ENCODE measurements around the gene ADAMTSL1. TPM values are rescaled to one million over a fixed set of nuclear protein-coding genes. Genes with fewer than 3 reads are reported as not detected.
"Not testable (repeated sequence)": the region's sequence is repeated elsewhere in the genome, so short reads cannot be mapped to it uniquely, and the experiment has no call there.

ADAMTSL1 gene
- total RNA-seq, 1 experiment from 2014 or later = not detected

- no TSS peak for BruUV-seq (replicated peaks)
- POLR2A ChIA-PET = no interaction called here
- Histone ChIP-seq H3K9me3 (ENCODE audit: control insufficient read depth, insufficient read depth, low read depth, low read length) (no peaks in the 10 kb centered on the region), H3K27me3 (ENCODE audit: control insufficient read depth, insufficient read depth, low read length) (no peaks in the 10 kb centered on the region), H3K4me1 (ENCODE audit: control insufficient read depth, insufficient read depth, low read length) (no peaks in the 10 kb centered on the region), H3K27ac (ENCODE audit: low read length) (no peak overlapping the region), H3K4me3 (ENCODE audit: low read depth in 2 of 2, low read length in 2 of 2) (no peak overlapping the region), H3K36me3 (ENCODE audit: control insufficient read depth, insufficient read depth, low read length) (no peaks in the 10 kb centered on the region)
- no peak for DNase-seq (ENCODE audit: low read depth, low spot score)
- no peak for ATAC-seq
- in situ Hi-C loops (cut with HindIII; ENCODE audit: low pct_unique_long_range_greater_than_20kb, low sequenced_read_pairs) = no loop called here
- intact Hi-C loops (cut with micrococcal nuclease; ENCODE audit: unreplicated experiment) = no loop called here
- CTCF ChIA-PET = no interaction called here
- TF ChIP-seq REST (IDR thresholded peaks at IDR 0.05; ENCODE audit: insufficient read depth in 1 of 2, low read depth in 2 of 2, low read length in 1 of 2) (no peak), CTCF (IDR thresholded peaks at IDR 0.05) (no peak), TCF7L2 (IDR thresholded peaks at IDR 0.05; ENCODE audit: low read depth, low read length) (no peak), SIN3A (IDR thresholded peaks at IDR 0.05; ENCODE audit: borderline replicate concordance, insufficient read depth, low read depth, low read length) (no peak), POLR2AphosphoS5 (IDR thresholded peaks at IDR 0.05; ENCODE audit: low read depth, low read length) (no peak)
Observed at GRCh38 chr9:18928711-18929110, 454.8 kb downstream of the ADAMTSL1 start.

- CTCF ChIA-PET; H3K4me3 ChIP-seq (ENCODE audit: low read depth in 2 of 2, low read length in 2 of 2); H3K27me3 ChIP-seq (ENCODE audit: control insufficient read depth, insufficient read depth, low read length); BruUV-seq (replicated peaks); H3K9me3 ChIP-seq (ENCODE audit: control insufficient read depth, insufficient read depth, low read depth, low read length); H3K36me3 ChIP-seq (ENCODE audit: control insufficient read depth, insufficient read depth, low read length); DNase-seq (ENCODE audit: low read depth, low spot score); intact Hi-C loops (cut with micrococcal nuclease; ENCODE audit: unreplicated experiment); in situ Hi-C loops (cut with HindIII; ENCODE audit: low pct_unique_long_range_greater_than_20kb, low sequenced_read_pairs); H3K4me1 ChIP-seq (ENCODE audit: control insufficient read depth, insufficient read depth, low read length); ATAC-seq; POLR2A ChIA-PET; H3K27ac ChIP-seq (ENCODE audit: low read length): not testable (repeated sequence)
Observed at GRCh38 chr9:18930611-18931010, 456.7 kb downstream of the ADAMTSL1 start.

- Histone ChIP-seq H3K9me3 (ENCODE audit: control insufficient read depth, insufficient read depth, low read depth, low read length) (no peaks in the 10 kb centered on the region), H3K27me3 (ENCODE audit: control insufficient read depth, insufficient read depth, low read length) (no peaks in the 10 kb centered on the region), H3K36me3 (ENCODE audit: control insufficient read depth, insufficient read depth, low read length) (no peaks in the 10 kb centered on the region), H3K4me3 (ENCODE audit: low read depth in 2 of 2, low read length in 2 of 2) (no peak overlapping the region), H3K4me1 (ENCODE audit: control insufficient read depth, insufficient read depth, low read length) (no peaks in the 10 kb centered on the region), H3K27ac (ENCODE audit: low read length) (no peak overlapping the region)
- BruUV-seq (replicated peaks) = no TSS peak
- no peak for DNase-seq (ENCODE audit: low read depth, low spot score)
- ATAC-seq = no peak
- intact Hi-C loops (cut with micrococcal nuclease; ENCODE audit: unreplicated experiment) = no loop called here
- TF ChIP-seq REST (IDR thresholded peaks at IDR 0.05; ENCODE audit: insufficient read depth in 1 of 2, low read depth in 2 of 2, low read length in 1 of 2) (no peak), POLR2AphosphoS5 (IDR thresholded peaks at IDR 0.05; ENCODE audit: low read depth, low read length) (no peak), TCF7L2 (IDR thresholded peaks at IDR 0.05; ENCODE audit: low read depth, low read length) (no peak), CTCF (IDR thresholded peaks at IDR 0.05) (no peak)
- POLR2A ChIA-PET = no interaction called here
- in situ Hi-C loops (cut with HindIII; ENCODE audit: low pct_unique_long_range_greater_than_20kb, low sequenced_read_pairs) = no loop called here
- CTCF ChIA-PET = no interaction called here
Observed at GRCh38 chr9:18935541-18935940, 461.6 kb downstream of the ADAMTSL1 start.

Data from Panc1 (cell line).